Tibial nerve (tissue), 4 donors: ENCODE data around the gene MPP2.

Experiments
- EP300 ChIP-seq, 2 donors: sonication (generic); formaldehyde crosslinking; IDR thresholded peaks; one replicate each; pipeline ENCODE4 v1.6.1; 2017; ENCODE audit warnings: antibody characterized with exemption in 2 of 2, mild to moderate bottlenecking in 1 of 2
- TF ChIP-seq, protein P1 (sequence below), 5 experiments: fragments of 200-600 bp in 3 of 5; fragments of 450-650 bp in 2 of 5; sonication (generic) in 3 of 5; IDR thresholded peaks; one replicate each; pipeline ENCODE4 v1.5.1; 2016 to 2019; ENCODE audit warnings: antibody characterized with exemption in 5 of 5, mild to moderate bottlenecking in 3 of 5, moderate library complexity in 2 of 5

DNA sequence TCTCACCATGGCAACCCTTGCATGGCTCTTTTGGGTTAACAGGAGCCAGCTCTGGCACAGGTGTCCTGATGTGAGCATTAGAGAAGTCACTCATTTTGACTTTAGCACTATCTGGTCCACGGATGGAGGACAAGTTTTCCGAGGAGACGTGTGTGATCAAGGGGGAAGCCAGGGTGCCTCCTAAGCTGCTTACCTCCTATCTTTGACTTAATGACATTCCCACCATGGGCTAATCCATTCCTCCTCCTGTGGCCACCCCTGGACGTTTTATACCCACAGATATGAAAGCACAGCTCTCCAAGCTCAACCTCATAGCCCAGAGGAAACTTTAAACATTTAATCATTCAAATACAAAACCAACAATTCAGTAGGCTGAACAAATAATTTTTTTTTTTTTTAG, 18.8 kb downstream of the MPP2 start:
- TF ChIP-seq, protein P1, sequence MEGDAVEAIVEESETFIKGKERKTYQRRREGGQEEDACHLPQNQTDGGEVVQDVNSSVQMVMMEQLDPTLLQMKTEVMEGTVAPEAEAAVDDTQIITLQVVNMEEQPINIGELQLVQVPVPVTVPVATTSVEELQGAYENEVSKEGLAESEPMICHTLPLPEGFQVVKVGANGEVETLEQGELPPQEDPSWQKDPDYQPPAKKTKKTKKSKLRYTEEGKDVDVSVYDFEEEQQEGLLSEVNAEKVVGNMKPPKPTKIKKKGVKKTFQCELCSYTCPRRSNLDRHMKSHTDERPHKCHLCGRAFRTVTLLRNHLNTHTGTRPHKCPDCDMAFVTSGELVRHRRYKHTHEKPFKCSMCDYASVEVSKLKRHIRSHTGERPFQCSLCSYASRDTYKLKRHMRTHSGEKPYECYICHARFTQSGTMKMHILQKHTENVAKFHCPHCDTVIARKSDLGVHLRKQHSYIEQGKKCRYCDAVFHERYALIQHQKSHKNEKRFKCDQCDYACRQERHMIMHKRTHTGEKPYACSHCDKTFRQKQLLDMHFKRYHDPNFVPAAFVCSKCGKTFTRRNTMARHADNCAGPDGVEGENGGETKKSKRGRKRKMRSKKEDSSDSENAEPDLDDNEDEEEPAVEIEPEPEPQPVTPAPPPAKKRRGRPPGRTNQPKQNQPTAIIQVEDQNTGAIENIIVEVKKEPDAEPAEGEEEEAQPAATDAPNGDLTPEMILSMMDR (IDR thresholded peaks at IDR 0.05): no peak
- no peak for TF ChIP-seq EP300 (IDR thresholded peaks at IDR 0.05)
